ENCODE data around the gene TCF25. TPM values are rescaled to one million over a fixed set of nuclear protein-coding genes. Genes with fewer than 3 reads are reported as not detected.

The TCF25 gene
- total RNA-seq, 1 experiment from 2014 or later = 196 TPM

- Mint-ChIP-seq H3K36me3 (ENCODE audit: insufficient read depth, unreplicated experiment) (peaks cover 52% of the 10 kb centered on the region), H3K27ac (ENCODE audit: unreplicated experiment) (no peak overlapping the region), H3K4me1 (ENCODE audit: low read depth, unreplicated experiment) (no peaks in the 10 kb centered on the region), H3K27me3 (ENCODE audit: insufficient read depth, unreplicated experiment) (no peaks in the 10 kb centered on the region), H3K4me3 (ENCODE audit: unreplicated experiment) (no peak overlapping the region), H3K9me3 (ENCODE audit: unreplicated experiment) (no peaks in the 10 kb centered on the region)
- peaks cover 3% of the 10 kb centered on the region; the same call in 1 of the 2 replicates for H3K4me1 ChIP-seq
- no peak for TF ChIP-seq CTCF (IDR thresholded peaks at IDR 0.05; ENCODE audit: insufficient read depth in 1 of 2, low read depth in 1 of 2, low read length in 1 of 2, severe bottlenecking in 1 of 2, unreplicated experiment in 1 of 2)
- intact Hi-C loops (cut with micrococcal nuclease; ENCODE audit: unreplicated experiment) = no loop called here
- no peak overlapping the region for H3K4me3 ChIP-seq (ENCODE audit: low read depth, low read length)
- H3K9me3 ChIP-seq = no peaks in the 10 kb centered on the region
- DNase-seq = no peak
- peaks cover 3% of the 10 kb centered on the region; the same call in 1 of the 2 replicates for H3K36me3 ChIP-seq (ENCODE audit: control insufficient read depth, insufficient read depth, low read length)
- ChIA-PET POLR2A (interaction anchor here (0.9 kb wide), 1 partner anchor 81 kb away, joined by 3 read pairs; the partner anchor contains the start of gene TCF25), CTCF (no interaction called here)
- no peaks in the 10 kb centered on the region for H3K27me3 ChIP-seq (replicated peaks; ENCODE audit: control insufficient read depth, insufficient read depth, low read length)
- BruUV-seq (replicated peaks) = no TSS peak
Measured at GRCh38 chr16:89954462-89954861, 81.1 kb downstream of the TCF25 start.

DNA sequence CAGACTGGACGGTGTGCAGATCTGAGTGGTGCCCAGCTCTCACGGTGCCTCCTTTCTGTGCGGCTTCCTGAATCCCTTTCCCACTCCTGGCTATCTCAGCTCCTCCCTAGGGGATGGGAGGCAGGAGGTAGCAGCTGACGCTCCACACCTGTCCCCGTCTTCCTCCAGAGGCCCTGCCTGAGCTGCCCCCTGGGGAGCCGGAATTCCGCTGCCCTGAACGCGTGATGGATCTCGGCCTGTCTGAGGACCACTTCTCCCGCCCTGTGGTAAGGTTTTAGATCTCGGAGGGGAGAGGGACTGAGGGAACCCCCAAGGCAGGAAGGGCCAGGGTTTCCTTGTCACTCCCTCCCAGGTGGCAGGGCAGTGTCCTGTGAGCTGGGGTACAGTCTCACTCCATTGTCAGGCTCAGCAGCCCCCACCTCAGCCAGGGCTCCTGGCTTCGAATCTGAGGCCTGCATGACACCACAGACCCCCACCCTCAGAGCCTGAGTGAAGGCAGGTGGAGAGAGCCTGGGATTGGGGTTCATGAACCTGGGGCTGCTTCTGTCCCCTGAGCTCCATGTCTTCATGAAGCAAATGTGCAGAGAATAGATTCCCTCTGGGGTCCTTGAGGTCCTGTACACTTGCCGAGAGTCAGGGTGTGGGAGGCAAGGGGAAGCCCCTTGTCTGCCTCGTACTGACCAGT is 81.8 kb downstream of the TCF25 start:
- no peak for DNase-seq
- H3K27me3 ChIP-seq (replicated peaks; ENCODE audit: control insufficient read depth, insufficient read depth, low read length) = no peaks in the 10 kb centered on the region
- no peaks in the 10 kb centered on the region for H3K4me1 ChIP-seq
- H3K4me3 ChIP-seq (ENCODE audit: low read depth, low read length) = no peak overlapping the region
- no peaks in the 10 kb centered on the region for H3K9me3 ChIP-seq
- H3K4me1 Mint-ChIP-seq (ENCODE audit: low read depth, unreplicated experiment) = no peaks in the 10 kb centered on the region
- H3K4me3 Mint-ChIP-seq (ENCODE audit: unreplicated experiment) = no peak overlapping the region
- no peak overlapping the region for H3K27ac Mint-ChIP-seq (ENCODE audit: unreplicated experiment)
- TF ChIP-seq CTCF (IDR thresholded peaks at IDR 0.05; ENCODE audit: insufficient read depth in 1 of 2, low read depth in 1 of 2, low read length in 1 of 2, severe bottlenecking in 1 of 2, unreplicated experiment in 1 of 2) = no peak
- no peaks in the 10 kb centered on the region for H3K9me3 Mint-ChIP-seq (ENCODE audit: unreplicated experiment)
- ChIA-PET POLR2A (no interaction called here), CTCF (no interaction called here)
- peaks cover 1% of the 10 kb centered on the region; the same call in 1 of the 2 replicates for H3K36me3 ChIP-seq (ENCODE audit: control insufficient read depth, insufficient read depth, low read length)
- intact Hi-C loops (cut with micrococcal nuclease; ENCODE audit: unreplicated experiment) = no loop called here
- peaks cover 52% of the 10 kb centered on the region for H3K36me3 Mint-ChIP-seq (ENCODE audit: insufficient read depth, unreplicated experiment)
- no TSS peak for BruUV-seq (replicated peaks)
- H3K27me3 Mint-ChIP-seq (ENCODE audit: insufficient read depth, unreplicated experiment) = no peaks in the 10 kb centered on the region

GRCh38 chr16:89956505-89957215 is 83.3 kb downstream of the TCF25 start:
- BruUV-seq (replicated peaks) = no TSS peak
- no peak overlapping the region for H3K4me3 Mint-ChIP-seq (ENCODE audit: unreplicated experiment)
- no peak for DNase-seq
- ChIA-PET CTCF (no interaction called here), POLR2A (interaction anchor here (0.6 kb wide), 1 partner anchor 510 kb away, joined by 3 read pairs; no protein-coding TSS in a partner anchor)
- H3K36me3 ChIP-seq (ENCODE audit: control insufficient read depth, insufficient read depth, low read length) = peaks cover 4% of the 10 kb centered on the region
- no peaks in the 10 kb centered on the region for H3K27me3 ChIP-seq (replicated peaks; ENCODE audit: control insufficient read depth, insufficient read depth, low read length)
- no peaks in the 10 kb centered on the region for H3K9me3 ChIP-seq
- TF ChIP-seq CTCF (IDR thresholded peaks at IDR 0.05; ENCODE audit: insufficient read depth in 1 of 2, low read depth in 1 of 2, low read length in 1 of 2, severe bottlenecking in 1 of 2, unreplicated experiment in 1 of 2) = no peak
- intact Hi-C loops (cut with micrococcal nuclease; ENCODE audit: unreplicated experiment) = no loop called here
- no peak overlapping the region for H3K4me3 ChIP-seq (ENCODE audit: low read depth, low read length)
- no peaks in the 10 kb centered on the region for H3K9me3 Mint-ChIP-seq (ENCODE audit: unreplicated experiment)
- H3K36me3 Mint-ChIP-seq (ENCODE audit: insufficient read depth, unreplicated experiment) = peaks cover 52% of the 10 kb centered on the region
- H3K4me1 Mint-ChIP-seq (ENCODE audit: low read depth, unreplicated experiment) = no peaks in the 10 kb centered on the region
- no peak overlapping the region for H3K27ac Mint-ChIP-seq (ENCODE audit: unreplicated experiment)
- no peaks in the 10 kb centered on the region for H3K27me3 Mint-ChIP-seq (ENCODE audit: insufficient read depth, unreplicated experiment)
- no peaks in the 10 kb centered on the region for H3K4me1 ChIP-seq

All from Caco-2 (cell line).